Subcutaneous abdominal adipose tissue (tissue), 5 donors: ENCODE data around the gene ACVR1.
"Not testable (repeated sequence)": the region's sequence is repeated elsewhere in the genome, so short reads cannot be mapped to it uniquely, and the experiment has no call there.

Experiments used
- H3K27ac ChIP-seq: one replicate; pipeline ENCODE4 v1.7.0; 2013; ENCODE audit warnings: low read depth, mild to moderate bottlenecking, inconsistent platforms, low read length, moderate library complexity
- H3K27me3 ChIP-seq, 5 donors: one replicate each; pipeline ENCODE4 v1.7.0; 2013; ENCODE audit warnings: low read length in 5 of 5, inconsistent platforms in 1 of 5; ENCODE audit not compliant: control insufficient read depth in 5 of 5, insufficient read depth in 4 of 5
- H3K36me3 ChIP-seq, 5 donors: one replicate each; pipeline ENCODE4 v1.7.0; 2013; ENCODE audit warnings: low read length in 5 of 5; ENCODE audit not compliant: control insufficient read depth in 5 of 5, insufficient read depth in 5 of 5
- H3K4me1 ChIP-seq, 5 donors: one replicate each; pipeline ENCODE4 v1.7.0; 2013; ENCODE audit warnings: low read length in 5 of 5, mild to moderate bottlenecking in 3 of 5, moderate library complexity in 1 of 5; ENCODE audit not compliant: control insufficient read depth in 5 of 5, insufficient read depth in 5 of 5
- H3K4me3 ChIP-seq, 5 donors: one replicate each; pipeline ENCODE4 v1.7.0; 2013; ENCODE audit warnings: low read length in 5 of 5, low read depth in 1 of 5
- H3K9ac ChIP-seq, 5 donors: one replicate each; pipeline ENCODE4 v1.7.0; 2013; ENCODE audit warnings: low read length in 5 of 5, mild to moderate bottlenecking in 4 of 5, moderate library complexity in 3 of 5
- H3K9me3 ChIP-seq, 5 donors: one replicate each; pipeline ENCODE4 v1.7.0; 2013; ENCODE audit warnings: low read length in 5 of 5; ENCODE audit not compliant: control insufficient read depth in 5 of 5
- donor health status: healthy.
- donor health status: healthy.
- donor health status: healthy.
- donor health status: healthy.
- donor health status: healthy.

ACVR1 gene

DNA sequence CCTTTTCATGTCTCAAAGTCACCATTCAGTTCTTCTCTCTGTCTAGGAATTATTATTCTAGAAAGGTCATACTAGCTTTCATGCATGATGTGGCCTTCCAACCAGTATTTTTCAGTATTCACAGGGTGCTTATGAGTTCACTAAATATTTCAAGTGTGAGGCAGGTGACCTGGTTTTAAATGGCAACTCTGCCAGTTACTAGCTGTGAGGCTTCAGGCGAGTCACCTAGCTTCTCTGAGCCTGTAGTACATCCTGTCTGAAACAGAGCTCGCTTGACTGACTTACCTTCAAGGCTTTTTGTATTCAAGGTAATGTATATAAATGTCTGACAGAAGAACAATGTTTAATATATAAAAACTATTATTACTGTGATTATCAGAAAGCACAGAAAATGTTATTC lies 19.4 kb upstream of the ACVR1 start:
- Histone ChIP-seq H3K9ac (no peak overlapping the region), H3K4me1 (peaks cover 0 to 4% (median 0%) of the 10 kb centered on the region in 5 donors), H3K4me3 (no peak overlapping the region), H3K9me3 (no peaks in the 10 kb centered on the region), H3K36me3 (no peaks in the 10 kb centered on the region), H3K27ac (no peak overlapping the region), H3K27me3 (no peaks in the 10 kb centered on the region)

DNA sequence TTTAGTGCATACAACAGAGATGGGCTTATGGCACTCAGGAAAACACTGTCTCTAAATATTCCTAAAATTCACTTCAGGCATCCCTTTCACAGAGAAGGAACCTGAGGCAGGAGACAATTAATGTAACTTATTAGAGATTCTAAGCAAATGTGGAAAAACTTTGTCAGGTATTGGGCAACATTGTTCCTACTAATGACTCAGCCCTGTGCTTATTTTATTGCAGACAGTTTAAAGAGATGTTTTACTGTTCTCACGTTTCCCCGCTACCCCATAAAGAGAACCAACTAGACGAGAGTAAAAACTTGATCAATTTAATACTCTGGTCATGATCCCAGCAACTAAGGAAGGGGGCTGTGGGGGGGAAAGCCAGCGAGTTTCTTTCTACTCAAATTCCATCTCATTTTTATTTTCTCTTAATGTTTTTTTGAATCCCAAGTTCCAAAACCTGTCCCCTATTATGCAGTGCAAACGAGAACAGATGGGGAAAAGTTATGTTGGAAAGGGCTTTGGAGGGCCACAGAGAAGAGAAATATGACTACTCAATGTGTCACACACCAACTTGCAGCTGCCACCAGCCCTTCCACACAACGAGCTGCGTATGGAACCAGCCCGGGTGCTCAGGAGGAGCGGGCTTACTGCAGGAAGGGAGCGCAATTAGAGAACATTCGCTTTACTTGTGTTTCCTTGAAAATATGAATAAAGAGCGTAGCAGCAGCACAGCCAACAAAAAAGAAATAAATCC lies 18.7 kb upstream of the ACVR1 start:
- Histone ChIP-seq H3K27ac (no peak overlapping the region), H3K4me1 (peaks cover 0 to 4% (median 0%) of the 10 kb centered on the region in 5 donors), H3K9me3 (no peaks in the 10 kb centered on the region), H3K9ac (no peak overlapping the region), H3K4me3 (no peak overlapping the region), H3K27me3 (no peaks in the 10 kb centered on the region), H3K36me3 (no peaks in the 10 kb centered on the region)

DNA sequence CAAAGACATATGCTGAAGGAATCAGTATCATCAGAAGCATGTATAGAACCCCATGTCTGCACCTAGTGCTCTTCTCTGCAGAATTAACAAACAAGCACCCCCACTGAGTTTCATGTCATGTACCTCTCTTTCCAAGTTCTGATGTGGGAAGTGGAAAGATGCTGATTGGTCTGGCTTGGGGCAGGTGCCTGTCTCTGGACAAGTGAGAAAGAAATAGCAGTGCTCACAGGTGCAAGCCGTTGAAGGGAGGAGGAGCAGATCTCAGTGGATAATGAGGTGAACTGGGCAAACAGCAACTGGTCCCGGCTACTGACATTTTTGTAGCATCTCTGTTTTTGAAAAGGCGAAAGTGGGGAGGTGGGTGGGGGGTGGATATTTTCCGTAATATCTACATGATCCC lies 17.5 kb upstream of the ACVR1 start:
- H3K27me3 ChIP-seq: no peaks in the 10 kb centered on the region
- H3K36me3 ChIP-seq: no peaks in the 10 kb centered on the region
- H3K4me3 ChIP-seq: no peak overlapping the region
- H3K9ac ChIP-seq: no peak overlapping the region
- no peaks in the 10 kb centered on the region for H3K9me3 ChIP-seq
- no peak overlapping the region for H3K27ac ChIP-seq
- peaks cover 0 to 4% (median 0%) of the 10 kb centered on the region in 5 donors for H3K4me1 ChIP-seq

DNA sequence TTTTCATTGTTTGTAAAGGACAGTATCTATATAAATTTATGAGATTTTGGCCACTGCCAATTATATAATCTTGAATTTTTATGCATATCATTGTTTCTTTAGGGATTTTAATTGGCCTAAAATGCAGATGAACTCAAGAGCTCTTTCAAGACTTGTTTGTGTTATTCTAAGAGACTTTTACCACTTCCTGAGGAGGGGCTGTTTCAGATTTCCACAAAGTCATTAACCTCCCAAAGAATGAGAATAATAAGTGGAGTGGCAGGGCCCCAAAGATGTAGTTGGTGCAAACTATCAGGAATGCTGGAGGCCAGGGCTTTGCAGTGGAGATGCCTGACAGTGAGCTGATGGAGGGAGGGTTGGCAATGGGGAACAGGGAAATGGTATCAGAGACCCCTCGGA lies 15.5 kb upstream of the ACVR1 start:
- no peaks in the 10 kb centered on the region for H3K9me3 ChIP-seq
- H3K4me3 ChIP-seq: no peak overlapping the region
- no peak overlapping the region for H3K9ac ChIP-seq
- no peak overlapping the region for H3K27ac ChIP-seq
- no peaks in the 10 kb centered on the region for H3K36me3 ChIP-seq
- no peaks in the 10 kb centered on the region for H3K27me3 ChIP-seq
- peaks cover 0 to 2% (median 0%) of the 10 kb centered on the region in 5 donors for H3K4me1 ChIP-seq

DNA sequence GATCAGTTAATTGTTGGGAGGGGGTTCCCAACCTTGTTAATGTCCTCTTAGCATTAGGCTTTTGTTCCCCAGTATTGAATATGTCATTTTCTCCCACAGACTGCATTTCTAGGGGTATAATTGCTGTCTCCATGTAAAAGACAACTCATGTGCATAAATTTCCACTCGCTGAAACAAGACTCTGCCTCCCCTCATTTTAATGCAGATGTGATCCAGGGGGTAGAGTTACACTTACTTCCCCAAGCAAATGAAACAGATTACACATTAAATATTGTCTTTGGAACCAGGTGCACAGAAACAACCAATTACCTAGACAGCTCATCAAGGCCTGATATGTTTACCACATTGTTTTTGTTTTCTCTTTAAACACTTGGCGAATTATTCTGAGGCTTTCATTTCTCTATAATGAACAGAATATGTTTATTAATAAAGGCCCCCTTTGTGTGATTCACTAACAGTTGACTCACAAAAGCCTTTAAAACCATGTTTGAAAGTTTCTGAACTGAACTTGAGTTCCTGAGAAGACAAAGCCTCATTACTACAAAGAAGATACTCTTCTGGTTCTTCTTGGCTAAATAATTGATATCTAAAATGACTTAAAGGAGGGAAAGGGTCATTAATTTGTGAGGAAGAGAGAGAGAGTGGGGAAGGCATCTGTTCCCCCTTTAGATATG lies 15.0 kb upstream of the ACVR1 start:
- H3K9me3 ChIP-seq: no peaks in the 10 kb centered on the region
- no peak overlapping the region for H3K27ac ChIP-seq
- H3K27me3 ChIP-seq: no peaks in the 10 kb centered on the region
- no peak overlapping the region for H3K9ac ChIP-seq
- no peak overlapping the region for H3K4me3 ChIP-seq
- H3K36me3 ChIP-seq: no peaks in the 10 kb centered on the region
- peaks cover 0 to 2% (median 0%) of the 10 kb centered on the region in 5 donors for H3K4me1 ChIP-seq

DNA sequence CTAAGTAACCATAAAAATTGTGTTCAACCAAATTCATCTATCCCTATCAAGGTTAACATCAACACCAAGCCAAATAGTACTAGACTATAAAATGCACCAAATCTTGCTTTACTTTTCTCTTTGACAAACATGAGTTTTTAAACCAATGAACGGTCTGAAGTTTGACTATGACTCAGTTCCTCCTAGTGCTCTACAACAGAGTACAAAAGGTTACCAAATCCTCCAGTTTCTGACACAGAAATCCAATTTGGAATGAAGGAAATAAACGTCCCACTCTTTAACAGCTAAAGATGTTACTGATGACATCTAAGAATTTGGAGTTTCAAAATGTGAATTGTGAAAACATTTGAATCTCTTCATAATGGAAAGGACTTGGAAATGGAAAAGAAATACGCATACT lies 11.8 kb upstream of the ACVR1 start:
- no peak overlapping the region for H3K4me3 ChIP-seq
- no peak overlapping the region for H3K9ac ChIP-seq
- H3K36me3 ChIP-seq: no peaks in the 10 kb centered on the region
- H3K4me1 ChIP-seq: peaks cover 0 to 5% (median 0%) of the 10 kb centered on the region in 5 donors
- no peaks in the 10 kb centered on the region for H3K27me3 ChIP-seq
- H3K27ac ChIP-seq: no peak overlapping the region
- H3K9me3 ChIP-seq: no peaks in the 10 kb centered on the region

DNA sequence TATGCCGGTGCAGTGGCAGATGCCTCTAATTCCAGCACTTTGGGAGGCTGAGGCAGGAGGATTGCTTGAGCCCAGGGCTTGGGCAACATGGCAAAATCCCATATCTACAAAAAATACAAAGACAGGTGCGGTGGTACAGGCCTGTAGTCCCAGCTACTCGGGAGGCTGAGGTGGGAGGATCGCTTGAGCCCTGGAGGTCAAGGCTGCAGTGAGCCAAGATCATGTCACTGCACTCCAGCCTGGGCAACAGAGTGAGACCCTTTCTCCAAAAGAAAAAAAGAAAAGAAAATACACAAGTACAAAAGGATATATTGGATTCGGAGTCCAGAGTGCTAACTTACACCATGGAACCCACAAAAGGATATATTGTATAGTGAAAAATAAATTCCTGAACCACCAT lies 8.4 kb upstream of the ACVR1 start:
- not testable (repeated sequence) for H3K27ac ChIP-seq, H3K4me3 ChIP-seq, H3K27me3 ChIP-seq, H3K9ac ChIP-seq, H3K9me3 ChIP-seq, H3K36me3 ChIP-seq, H3K4me1 ChIP-seq

DNA sequence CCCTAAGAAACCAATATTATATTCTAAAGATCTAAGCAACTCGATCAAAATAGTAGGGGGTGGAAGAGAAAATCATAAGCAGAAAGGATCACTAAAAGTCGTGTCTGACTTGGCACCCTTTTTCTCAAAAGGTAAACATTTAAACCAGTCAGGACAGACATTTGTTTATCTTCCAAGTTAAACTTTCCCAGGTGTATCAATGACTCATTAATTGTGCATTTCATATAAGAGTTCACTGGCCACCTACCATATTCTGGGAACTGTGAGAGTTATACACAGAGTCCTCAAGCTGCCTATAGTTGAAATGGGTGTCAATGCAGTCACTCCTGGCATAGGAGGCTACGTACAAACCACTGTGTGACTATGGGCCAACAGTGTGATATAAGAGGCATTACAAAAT lies 4.8 kb upstream of the ACVR1 start:
- no peak overlapping the region for H3K9ac ChIP-seq
- H3K4me1 ChIP-seq: peaks cover 3 to 18% (median 8%) of the 10 kb centered on the region in 5 donors
- no peaks in the 10 kb centered on the region for H3K9me3 ChIP-seq
- H3K27ac ChIP-seq: no peak overlapping the region
- H3K27me3 ChIP-seq: no peaks in the 10 kb centered on the region
- H3K36me3 ChIP-seq: no peaks in the 10 kb centered on the region
- no peak overlapping the region for H3K4me3 ChIP-seq

DNA sequence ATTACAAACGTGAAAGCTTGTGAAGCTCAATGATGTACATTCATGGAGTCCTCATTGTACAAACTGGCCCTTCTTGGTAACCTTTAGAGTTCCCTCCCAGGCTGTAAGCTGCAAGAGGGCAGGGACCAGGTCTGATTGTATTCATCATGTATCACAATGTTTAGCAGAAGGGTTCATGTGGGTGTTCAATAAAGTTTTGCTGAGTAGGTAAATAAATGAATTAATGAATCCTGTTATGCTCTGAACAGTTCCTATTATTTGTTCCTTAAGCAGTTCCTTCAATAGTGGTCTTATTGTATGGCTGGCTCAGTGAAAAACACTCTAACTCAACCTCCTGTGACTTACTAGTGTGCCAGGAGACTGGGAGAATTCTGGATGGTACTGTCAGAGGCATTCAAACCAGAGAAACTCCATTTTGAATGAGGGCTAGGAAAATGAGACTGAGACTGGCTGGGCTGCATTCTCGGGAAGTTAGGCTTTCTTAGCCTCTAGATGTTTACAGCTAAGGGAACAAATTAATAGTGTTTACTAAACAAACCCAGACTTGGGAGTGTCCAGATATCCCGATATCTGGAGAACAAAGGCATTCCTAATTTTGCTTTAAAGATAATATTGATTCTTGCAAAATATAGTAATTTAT lies 1.8 kb upstream of the ACVR1 start:
- no peaks in the 10 kb centered on the region for H3K36me3 ChIP-seq
- H3K9me3 ChIP-seq: no peaks in the 10 kb centered on the region
- H3K27ac ChIP-seq: no peak overlapping the region
- no peaks in the 10 kb centered on the region for H3K27me3 ChIP-seq
- H3K9ac ChIP-seq: no peak overlapping the region
- H3K4me3 ChIP-seq: no peak overlapping the region
- peaks cover 5 to 30% (median 23%) of the 10 kb centered on the region in 5 donors for H3K4me1 ChIP-seq

DNA sequence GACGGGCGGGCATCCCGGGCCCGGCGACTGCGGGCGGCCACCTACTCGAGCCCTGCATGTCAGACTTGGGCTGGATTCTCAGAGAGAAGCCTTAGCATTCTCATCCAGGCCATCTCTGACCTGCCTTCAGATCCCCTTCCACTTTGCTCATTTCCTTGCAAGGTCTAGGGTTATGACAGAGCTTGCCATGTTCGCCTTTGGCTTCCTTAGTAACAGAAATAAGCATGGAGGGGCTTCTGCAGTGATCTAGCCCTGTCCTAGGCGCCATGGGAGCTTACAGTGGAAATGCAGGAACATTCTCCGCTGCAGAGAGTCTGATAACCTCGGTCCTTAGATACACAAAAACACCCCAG lies 632 bp upstream of the ACVR1 start:
- H3K36me3 ChIP-seq: no peaks in the 10 kb centered on the region
- no peaks in the 10 kb centered on the region for H3K27me3 ChIP-seq
- H3K27ac ChIP-seq: peak overlapping the region; percentile 70
- peak overlapping the region; percentile 47 to 68 (median 64) for H3K9ac ChIP-seq
- no peaks in the 10 kb centered on the region for H3K9me3 ChIP-seq
- peaks cover 5 to 35% (median 25%) of the 10 kb centered on the region in 5 donors for H3K4me1 ChIP-seq
- peak overlapping the region; percentile 70 to 83 (median 74) for H3K4me3 ChIP-seq
